KBM-7 (cell line): ENCODE results near the gene CNOT3.
"Not testable (repeated sequence)": the region's sequence is repeated elsewhere in the genome, so short reads cannot be mapped to it uniquely, and the experiment has no call there.

ENCODE experiments used
- DNase-seq: peaks from one replicate; pipeline ENCODE4 v3.0.0-alpha.2; 2015
- in situ Hi-C: fragments of 300-500 bp; cut with MboI; formaldehyde crosslinking; loops from 2 replicates; pipeline ENCODE4 v1.14.3; 2020; ENCODE audit warnings: low sequenced_read_pairs, low pct_unique_long_range_greater_than_20kb, mixed read lengths

Gene CNOT3

GRCh38 chr19:54188215-54188871 is 50.8 kb downstream of the CNOT3 start:
- in situ Hi-C loops: no loop called here
- peak; percentile 93 for DNase-seq

DNA sequence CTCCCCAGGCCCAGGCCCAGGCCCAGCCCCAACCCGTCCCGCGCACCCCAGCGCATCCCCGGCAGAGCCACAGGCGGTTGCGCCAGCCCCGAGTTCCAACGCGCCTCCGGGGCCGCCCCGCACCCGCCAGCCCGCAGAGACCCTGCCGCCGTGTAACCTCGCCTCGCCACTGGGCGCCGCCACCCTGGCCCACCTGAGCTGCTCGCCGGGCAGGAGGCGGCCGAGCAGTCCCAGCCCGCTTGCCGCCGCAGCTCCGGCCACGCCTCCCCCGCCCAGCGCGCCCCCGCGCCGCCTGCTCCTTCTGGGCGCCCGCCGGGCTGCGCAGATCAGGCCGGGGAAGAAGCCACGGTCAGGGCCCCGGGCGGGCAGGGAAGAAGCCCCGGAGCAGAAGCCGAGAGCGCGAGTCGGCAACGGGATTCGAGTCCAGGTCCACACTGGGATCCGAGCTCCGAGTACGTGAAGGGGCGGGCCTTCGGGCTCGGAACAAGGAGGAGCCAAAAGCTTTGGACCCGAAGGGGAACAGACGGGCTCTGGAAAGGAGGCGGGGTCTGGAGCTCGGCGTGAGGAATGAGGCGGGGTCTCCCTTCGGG is 51.7 kb downstream of the CNOT3 start, which contains the start of gene MBOAT7:
MBOAT7 (minus strand) TSS at position 436 of the 590 bp plus-strand sequence. CDS start 1,072 bp downstream, outside the sequence.
- in situ Hi-C loops: no loop called here
- DNase-seq: no peak

DNA sequence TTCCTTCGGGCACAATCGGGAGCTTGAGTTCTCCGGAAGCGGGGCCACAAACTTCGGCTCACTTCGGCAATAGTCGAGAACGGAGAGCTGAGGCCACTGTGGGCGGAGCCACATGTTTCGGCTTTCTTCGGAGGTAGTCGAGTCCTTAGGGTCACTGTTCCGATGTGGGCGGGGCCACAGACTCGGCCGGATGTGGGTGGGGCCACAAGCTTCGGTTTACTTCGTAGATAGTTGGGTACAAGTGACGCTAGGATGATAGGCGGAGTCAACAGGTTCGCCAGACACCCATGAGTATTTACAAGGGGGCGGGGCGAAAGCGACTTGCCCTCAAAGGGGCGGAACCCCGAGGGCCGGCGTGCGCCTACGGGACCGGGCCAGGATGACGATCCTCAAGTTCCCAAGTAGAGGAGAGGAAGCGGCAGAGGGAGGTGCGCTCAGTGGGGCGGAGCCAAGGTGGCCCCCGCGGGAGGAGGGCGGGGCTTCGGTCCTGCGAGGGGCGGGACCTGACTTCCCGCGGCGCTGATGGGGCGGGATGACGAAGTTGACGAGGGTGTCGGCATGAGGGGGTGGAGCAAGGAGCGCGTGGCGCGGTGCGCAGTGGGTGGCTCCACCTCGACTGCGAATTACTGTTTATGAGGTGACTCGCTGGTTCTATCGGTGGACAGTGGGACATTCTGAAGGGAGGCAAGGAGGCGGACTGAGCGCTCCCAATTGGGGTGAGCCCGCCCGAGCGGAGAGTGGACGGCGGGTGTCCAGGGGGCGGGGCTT is 52.4 kb downstream of the CNOT3 start:
- in situ Hi-C loops: no loop called here
- peak; percentile 100 for DNase-seq

DNA sequence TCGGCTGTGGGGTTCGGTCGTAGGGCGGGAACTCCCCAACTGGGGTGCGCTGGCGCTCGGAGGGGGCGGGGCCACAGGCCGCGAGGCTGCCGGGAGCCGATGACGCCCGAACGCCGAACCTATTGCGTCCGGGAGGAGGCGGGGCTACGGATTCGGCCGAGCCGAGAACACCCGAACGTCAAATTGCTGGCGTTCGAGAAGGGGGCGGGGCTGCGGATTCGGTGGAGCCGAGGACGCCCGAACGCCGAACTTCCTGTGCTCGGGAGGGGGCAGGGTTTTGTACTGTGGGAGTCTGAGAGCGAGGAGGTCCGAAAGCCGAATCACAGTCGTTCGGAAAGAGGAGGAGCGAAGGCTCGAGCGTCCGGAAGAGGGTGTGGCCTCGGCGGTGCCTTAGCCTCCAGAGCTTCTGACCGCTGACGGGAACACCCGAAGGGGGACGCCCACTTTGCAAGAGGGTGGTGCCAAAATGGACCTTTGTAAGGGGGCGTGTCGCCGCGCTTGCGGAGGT is 53.0 kb downstream of the CNOT3 start:
- in situ Hi-C loops: no loop called here
- DNase-seq: peak; percentile 100

GRCh38 chr19:54191011-54191810 is 53.6 kb downstream of the CNOT3 start, which contains the start of gene TSEN34:
TSEN34 (plus strand) TSS chr19:54191308; CDS start chr19:54191365, 57 bp downstream.
- in situ Hi-C loops: no loop called here

DNA sequence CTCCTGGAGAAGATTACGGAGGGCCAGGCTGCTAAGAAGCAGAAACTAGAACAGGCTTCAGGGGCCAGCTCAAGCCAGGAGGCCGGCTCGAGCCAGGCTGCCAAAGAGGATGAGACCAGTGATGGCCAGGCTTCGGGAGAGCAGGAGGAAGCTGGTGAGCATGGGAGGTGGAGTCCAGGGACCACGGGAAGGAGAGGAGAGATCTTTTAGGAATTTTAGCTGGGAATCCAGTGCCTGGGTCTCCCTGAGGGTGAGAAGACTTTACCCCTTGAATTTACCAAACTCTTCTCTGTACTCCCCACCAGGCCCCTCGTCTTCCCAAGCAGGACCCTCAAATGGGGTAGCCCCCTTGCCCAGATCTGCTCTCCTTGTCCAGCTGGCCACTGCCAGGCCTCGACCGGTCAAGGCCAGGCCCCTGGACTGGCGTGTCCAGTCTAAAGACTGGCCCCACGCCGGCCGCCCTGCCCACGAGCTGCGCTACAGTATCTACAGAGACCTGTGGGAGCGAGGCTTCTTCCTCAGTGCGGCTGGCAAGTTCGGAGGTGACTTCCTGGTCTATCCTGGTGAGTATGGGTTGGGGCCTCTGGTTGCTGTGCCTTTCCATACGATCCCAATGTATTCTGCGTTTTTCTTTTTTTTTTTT is 54.4 kb downstream of the CNOT3 start:
- DNase-seq: no peak
- in situ Hi-C loops: no loop called here

More at GRCh38 chr19:54191011-54191810, 53.6 kb downstream of the CNOT3 start, which contains the start of gene TSEN34:
- peak; percentile 92 for DNase-seq

DNA sequence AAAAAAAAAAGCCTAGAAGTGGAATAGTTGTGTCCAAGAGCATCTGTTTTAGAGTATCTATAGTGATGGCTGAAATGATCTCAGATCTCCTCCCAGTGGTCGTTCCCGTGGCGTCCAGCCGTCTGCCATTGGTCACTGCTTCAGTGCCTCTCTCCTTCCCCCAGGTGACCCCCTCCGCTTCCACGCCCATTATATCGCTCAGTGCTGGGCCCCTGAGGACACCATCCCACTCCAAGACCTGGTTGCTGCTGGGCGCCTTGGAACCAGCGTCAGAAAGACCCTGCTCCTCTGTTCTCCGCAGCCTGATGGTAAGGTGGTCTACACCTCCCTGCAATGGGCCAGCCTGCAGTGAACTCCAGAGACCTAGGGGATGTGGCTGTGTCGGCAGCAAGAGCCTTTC is 55.4 kb downstream of the CNOT3 start:
- no peak for DNase-seq
- in situ Hi-C loops: no loop called here

GRCh38 chr19:54194463-54194862 is 56.9 kb downstream of the CNOT3 start:
- in situ Hi-C loops, DNase-seq: not testable (repeated sequence)

GRCh38 chr19:54196536-54196935 is 59.0 kb downstream of the CNOT3 start:
- DNase-seq: no peak
- in situ Hi-C loops: no loop called here

DNA sequence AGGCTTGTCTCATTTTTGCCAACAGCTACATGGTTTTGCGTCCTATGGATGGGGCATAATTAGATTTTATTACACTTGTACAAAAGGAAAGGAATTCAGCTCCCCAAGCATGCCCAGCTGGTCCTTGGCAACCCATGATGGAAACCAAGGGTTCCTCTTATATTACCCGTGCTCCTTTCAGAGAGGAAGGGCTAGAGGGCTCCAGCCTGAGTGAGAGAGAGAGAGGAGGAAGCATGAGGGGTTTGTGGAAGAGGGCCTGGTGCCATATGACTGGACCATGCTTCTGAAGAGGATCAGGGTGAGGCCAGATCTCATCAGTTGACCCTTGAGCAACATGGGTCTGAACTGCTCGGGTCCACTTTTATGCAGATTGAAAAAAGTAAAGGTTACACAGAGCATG is 59.6 kb downstream of the CNOT3 start:
- DNase-seq: no peak
- in situ Hi-C loops: no loop called here

- DNase-seq: no peak
- in situ Hi-C loops: no loop called here
Measured at GRCh38 chr19:54199401-54199800, 61.8 kb downstream of the CNOT3 start.

DNA sequence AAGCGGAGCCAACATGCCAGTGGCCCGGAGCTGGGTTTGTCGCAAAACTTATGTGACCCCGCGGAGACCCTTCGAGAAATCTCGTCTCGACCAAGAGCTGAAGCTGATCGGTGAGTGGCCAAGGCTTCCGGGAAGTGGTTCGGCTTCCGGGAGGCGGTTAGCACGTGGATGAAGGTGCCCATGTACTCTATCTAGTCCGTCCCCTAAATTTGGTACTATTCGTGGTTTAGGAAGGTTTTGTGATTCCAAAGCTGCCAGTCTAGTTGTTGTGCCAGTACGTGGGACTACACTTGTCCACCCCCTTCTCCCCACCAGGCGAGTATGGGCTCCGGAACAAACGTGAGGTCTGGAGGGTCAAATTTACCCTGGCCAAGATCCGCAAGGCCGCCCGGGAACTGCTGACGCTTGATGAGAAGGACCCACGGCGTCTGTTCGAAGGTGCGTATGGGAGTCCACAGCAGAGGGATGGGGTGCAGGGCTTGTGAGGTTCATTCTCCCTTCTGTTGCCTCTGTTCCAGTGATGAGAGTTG is 63.7 kb downstream of the CNOT3 start:
- no peak for DNase-seq
- in situ Hi-C loops: no loop called here

DNA sequence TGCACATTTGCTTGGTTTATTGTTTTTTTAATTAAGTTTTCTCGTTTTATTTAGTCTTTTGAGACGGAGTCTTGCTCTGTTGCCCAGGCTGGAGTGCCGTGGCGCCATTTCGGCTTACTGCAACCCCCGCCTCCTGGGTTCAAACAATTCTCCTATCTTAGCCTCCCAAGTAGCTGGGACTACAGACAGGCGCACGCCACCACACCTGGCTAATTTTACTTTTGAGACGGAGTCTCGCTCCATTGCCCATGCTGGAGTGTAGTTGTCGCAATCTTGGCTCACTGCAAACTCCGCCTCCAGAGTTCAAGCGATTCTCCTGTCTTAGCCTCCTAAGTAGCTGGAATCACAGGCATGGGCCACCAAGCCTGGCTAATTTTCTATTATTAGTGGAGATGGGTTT is 64.4 kb downstream of the CNOT3 start:
- in situ Hi-C loops: no loop called here
- no peak for DNase-seq

DNA sequence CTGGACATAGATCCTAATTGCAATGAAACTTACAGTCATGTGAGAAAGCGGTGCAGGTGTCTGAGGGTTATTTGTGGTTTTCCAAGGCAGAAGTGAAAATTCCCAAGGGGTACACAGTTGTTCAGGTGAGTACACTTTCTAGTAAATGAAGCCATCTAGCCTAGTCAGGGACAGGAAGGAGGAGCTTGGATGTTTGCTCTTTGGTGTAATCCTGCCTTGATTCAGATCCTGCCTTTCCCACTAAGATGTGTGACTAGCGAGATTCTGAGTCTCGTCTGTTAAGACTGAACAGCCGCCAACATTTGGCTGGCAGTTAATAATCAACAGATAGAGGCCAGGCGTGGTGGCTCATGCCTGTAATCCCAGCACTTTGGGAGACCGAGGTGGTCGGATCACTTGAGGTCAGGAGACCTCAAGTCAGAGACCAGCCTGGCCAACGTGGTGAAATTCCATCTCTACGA is 65.6 kb downstream of the CNOT3 start:
- in situ Hi-C loops: no loop called here
- DNase-seq: no peak

DNA sequence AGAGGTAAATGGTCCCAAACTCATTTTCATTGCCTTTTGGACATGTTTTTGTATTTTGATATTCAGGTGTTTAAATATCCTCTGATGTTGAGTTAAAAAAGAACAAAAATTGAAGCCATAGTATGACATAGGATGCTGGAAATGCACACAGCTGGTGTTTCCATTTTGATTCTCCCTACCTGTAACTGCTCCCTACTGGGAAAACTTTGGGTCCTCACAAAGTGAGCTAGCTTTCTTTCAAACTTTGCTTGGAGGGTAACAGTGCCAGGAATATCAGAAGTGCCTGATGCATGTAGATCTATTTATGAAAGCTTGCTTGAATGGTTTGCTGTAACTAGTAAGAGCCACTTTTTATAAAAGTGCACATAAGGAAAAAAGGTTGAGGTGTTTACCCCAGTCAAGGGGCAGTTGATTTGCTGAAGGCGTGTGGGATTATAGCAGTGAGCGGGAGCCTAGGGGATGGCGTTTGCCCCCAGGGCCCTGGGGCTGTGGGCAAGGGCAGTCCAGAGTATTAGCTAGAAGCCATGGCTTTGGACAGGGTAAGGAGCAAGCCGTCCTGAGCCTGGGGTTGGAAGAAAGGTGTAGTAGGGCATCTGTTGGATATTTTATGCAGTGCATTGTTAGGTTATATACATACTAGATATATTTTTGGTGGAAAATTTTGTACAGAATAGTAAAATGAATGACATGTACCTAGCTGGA is 67.4 kb downstream of the CNOT3 start:
- in situ Hi-C loops: no loop called here
- DNase-seq: no peak
